Bronchial epithelial cell (primary cell): ENCODE data around the gene CMTM4. TPM values are rescaled to one million over a fixed set of nuclear protein-coding genes. Genes with fewer than 3 reads are reported as not detected.
A peak's percentile ranks its signal among the peaks of the same experiment; 100 is the strongest.

ENCODE experiments used
- DNase-seq: peaks from one replicate; pipeline ENCODE4 v3.0.0-alpha.2; 2010; ENCODE audit warnings: low read depth
- FAIRE-seq: peaks from 2 replicates; lab custom pipeline; 2011; peaks lifted over from hg19 to GRCh38; lab: Jason Lieb, UNC
- H3K27me3 ChIP-seq: 2 replicates; pipeline ENCODE4 v1.5.1; 2011; ENCODE audit warnings: low read length; ENCODE audit not compliant: control insufficient read depth, insufficient read depth
- H3K36me3 ChIP-seq: 2 replicates; pipeline ENCODE4 v1.5.1; 2011; ENCODE audit warnings: low read length; ENCODE audit not compliant: control insufficient read depth, insufficient read depth
- H3K4me3 ChIP-seq: 2 replicates; pipeline ENCODE4 v1.5.1; 2011; ENCODE audit warnings: mild to moderate bottlenecking, low read depth, low read length, control low read depth
- total RNA-seq: library from RNA; depleted of rRNA; stranded (reverse); fragments of >200 nt; gene quantifications from 2 replicates; pipeline ENCODE4 v1.2.1, GENCODE V29; 2014
- TF ChIP-seq, protein P1 (sequence below): IDR thresholded peaks from 2 replicates; pipeline ENCODE4 v1.5.1; 2011; ENCODE audit warnings: mild to moderate bottlenecking, moderate library complexity, low read length, control low read depth, inconsistent platforms; ENCODE audit not compliant: insufficient read depth, severe bottlenecking

CMTM4 gene
- total RNA-seq, 1 donor from 2014 or later, result 83.2 TPM

DNA sequence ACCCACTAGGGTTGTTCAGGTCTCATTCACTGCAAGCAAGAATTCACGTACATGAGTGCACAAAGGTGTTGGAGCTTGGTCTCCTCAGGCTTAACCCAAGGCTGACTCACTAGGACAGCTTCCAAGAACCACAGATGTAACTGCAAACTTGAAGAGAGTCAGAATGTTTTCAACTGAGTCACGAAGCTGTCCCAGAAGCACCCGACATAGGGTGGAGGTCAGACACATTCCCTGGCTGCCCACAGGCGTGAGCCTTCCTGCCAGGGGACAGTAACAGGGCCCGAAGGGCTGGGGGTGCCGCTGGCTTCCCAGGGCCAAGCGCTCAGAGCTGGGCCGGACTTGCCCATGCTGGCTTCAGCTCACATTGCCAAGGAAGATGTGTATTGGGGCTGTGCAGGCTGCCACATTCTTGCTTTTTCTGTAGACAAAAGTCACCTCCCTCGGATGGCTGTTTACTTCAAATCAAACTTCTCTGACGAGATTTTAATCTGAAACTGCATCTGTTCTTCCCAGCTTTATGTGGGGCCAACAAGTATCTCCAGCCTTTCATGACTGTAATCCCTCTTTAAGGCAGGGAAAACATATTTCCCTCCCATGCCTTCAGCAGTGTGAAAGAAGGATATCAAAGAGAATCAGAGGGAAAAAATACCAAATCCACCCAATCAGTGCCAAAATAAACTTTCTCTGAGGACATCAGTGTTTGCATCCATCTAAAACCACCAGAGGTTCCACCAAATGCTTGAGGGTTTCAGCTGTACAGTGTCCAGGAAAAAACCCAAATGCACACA, 77.8 kb downstream of the CMTM4 start:
- DNase-seq (peak; percentile 97), FAIRE-seq (peak; percentile 88)
- H3K27me3 ChIP-seq, result no peaks in the 10 kb centered on the region
- no peak overlapping the region for H3K4me3 ChIP-seq
- peaks cover 10% of the 10 kb centered on the region for H3K36me3 ChIP-seq
- TF ChIP-seq, protein P1, sequence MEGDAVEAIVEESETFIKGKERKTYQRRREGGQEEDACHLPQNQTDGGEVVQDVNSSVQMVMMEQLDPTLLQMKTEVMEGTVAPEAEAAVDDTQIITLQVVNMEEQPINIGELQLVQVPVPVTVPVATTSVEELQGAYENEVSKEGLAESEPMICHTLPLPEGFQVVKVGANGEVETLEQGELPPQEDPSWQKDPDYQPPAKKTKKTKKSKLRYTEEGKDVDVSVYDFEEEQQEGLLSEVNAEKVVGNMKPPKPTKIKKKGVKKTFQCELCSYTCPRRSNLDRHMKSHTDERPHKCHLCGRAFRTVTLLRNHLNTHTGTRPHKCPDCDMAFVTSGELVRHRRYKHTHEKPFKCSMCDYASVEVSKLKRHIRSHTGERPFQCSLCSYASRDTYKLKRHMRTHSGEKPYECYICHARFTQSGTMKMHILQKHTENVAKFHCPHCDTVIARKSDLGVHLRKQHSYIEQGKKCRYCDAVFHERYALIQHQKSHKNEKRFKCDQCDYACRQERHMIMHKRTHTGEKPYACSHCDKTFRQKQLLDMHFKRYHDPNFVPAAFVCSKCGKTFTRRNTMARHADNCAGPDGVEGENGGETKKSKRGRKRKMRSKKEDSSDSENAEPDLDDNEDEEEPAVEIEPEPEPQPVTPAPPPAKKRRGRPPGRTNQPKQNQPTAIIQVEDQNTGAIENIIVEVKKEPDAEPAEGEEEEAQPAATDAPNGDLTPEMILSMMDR, result no peak

DNA sequence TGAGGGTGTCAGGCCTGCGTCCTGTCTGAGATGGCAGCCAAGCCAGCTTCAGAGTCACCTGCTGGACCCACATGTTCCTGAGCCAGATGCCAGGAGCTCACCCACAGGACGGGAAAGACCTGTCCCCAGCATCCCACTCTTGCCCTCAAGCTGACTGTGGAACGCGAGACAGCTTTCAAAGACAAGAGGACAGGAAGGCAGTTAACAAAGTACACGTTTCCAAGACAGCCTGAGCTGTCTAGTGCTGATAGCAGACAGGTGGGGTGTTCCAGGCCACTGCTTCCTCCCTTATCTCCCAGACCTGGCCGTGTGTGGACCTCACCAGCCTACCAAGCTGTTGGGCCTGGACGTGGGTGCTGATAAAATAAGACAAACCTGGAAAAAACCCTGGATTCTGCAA, 78.8 kb downstream of the CMTM4 start:
- FAIRE-seq (no peak), DNase-seq (no peak)
- no peaks in the 10 kb centered on the region for H3K27me3 ChIP-seq
- no peak overlapping the region for H3K4me3 ChIP-seq
- TF ChIP-seq, protein P1, result no peak
- peaks cover 11% of the 10 kb centered on the region for H3K36me3 ChIP-seq

DNA sequence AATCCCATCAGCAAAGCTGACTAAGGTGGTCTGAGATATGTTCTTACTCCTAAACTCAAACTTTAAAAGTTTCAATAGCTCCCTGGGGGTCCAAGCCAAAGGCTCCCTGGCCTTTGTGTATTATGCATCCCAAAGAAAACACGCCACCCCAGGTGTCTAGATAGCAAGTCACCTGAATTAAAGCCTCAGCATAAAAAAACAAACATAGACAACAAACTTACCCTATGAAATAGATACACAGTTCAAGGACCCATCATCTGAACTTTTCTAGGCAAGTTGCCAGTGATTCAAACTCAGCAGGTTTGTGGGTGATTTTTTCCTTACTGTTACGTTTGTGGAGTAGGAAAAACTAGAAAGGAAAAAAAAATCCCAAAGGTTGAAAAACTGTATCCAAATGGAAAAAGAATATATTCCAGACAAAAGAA, 79.5 kb downstream of the CMTM4 start:
- DNase-seq (no peak), FAIRE-seq (no peak)
- Histone ChIP-seq H3K4me3 (no peak overlapping the region), H3K27me3 (no peaks in the 10 kb centered on the region), H3K36me3 (peaks cover 13% of the 10 kb centered on the region)
- TF ChIP-seq, protein P1, result no peak

DNA sequence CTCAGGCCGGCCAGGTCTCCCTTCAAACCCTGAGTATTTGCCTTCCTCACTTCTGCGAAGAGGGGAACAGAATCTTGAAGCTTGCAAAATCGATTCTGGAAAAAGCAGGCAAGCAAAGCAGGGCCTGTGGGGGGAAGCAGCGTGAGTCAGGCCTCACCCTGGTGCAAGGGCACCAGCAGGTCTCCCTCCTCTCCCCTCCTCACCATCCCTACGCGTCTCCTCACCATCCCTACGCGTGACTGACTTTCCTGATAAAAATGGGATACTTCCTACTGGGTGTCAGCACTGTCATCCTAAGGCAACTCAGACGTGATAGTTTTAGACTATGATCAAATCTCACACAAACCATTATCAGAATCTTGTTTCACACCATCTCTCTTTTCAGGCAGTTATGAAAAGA, 80.0 kb downstream of the CMTM4 start:
- no peaks in the 10 kb centered on the region for H3K27me3 ChIP-seq
- no peak for DNase-seq
- TF ChIP-seq, protein P1, result no peak
- H3K36me3 ChIP-seq, result peaks cover 13% of the 10 kb centered on the region
- FAIRE-seq, result no peak
- no peak overlapping the region for H3K4me3 ChIP-seq

DNA sequence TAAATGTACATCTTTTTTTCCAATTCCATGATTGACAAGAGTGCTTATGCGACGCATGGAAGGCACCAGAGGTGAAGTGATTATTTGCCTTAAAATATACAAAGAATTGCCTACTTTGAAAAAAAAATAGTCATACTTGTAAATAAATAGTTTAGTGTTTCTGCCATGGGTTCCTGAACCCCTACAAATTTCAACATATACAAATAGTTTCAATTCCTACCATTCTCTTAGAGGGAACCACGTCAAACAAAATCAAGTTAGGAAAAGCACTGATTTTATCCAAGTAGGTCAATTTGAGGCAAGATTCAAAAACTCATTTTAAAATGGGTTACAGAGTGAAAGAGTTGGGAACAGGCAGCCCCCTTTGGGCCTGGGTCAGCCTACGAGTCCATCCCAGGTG, 80.4 kb downstream of the CMTM4 start:
- H3K36me3 ChIP-seq, result peaks cover 15% of the 10 kb centered on the region
- no peak for FAIRE-seq

More for the DNA sequence above, 80.4 kb downstream of the CMTM4 start:
- TF ChIP-seq, protein P1, result no peak
- H3K4me3 ChIP-seq, result no peak overlapping the region
- no peak for DNase-seq
- no peaks in the 10 kb centered on the region for H3K27me3 ChIP-seq
